ENCODE results near the gene GLP1R.

The GLP1R gene

DNA sequence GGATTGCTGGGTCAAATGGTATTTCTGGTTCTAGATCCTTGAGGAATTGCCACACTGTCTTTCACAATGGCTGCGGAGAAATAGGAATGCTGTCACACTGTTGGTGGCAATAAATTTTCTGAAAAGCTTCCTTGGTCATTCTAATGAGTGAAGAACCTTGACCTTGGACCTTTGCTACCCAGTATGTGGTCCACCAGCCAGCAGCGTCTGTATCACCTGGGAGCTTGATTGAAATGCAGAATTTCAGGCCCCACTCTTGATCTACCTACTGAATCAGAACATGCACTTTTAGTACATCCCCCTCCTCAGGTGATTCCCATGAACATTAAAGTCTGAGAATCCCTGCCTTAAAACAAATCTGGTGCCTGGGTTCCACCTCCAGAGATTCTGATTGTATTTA is 27.5 kb upstream of the GLP1R start:
- Histone ChIP-seq H3K27ac (ENCODE audit: low read depth, low read length, poor library complexity, severe bottlenecking) (no peak overlapping the region), H2AFZ (ENCODE audit: low read length) (no peak overlapping the region), H3K79me2 (ENCODE audit: insufficient read depth, low read length) (no peaks in the 10 kb centered on the region), H3K4me2 (ENCODE audit: low read length) (no peak overlapping the region), H3K9ac (ENCODE audit: low read length) (no peak overlapping the region), H3K4me3 (ENCODE audit: low read depth, low read length, poor library complexity, severe bottlenecking) (no peak overlapping the region), H3K9me3 (ENCODE audit: low read length) (no peaks in the 10 kb centered on the region), H3K4me1 (ENCODE audit: insufficient read depth, low read length, severe bottlenecking) (no peaks in the 10 kb centered on the region), H3F3A (ENCODE audit: insufficient read depth, low read length) (no peaks in the 10 kb centered on the region), H3K36me3 (ENCODE audit: insufficient read depth, low read length) (no peaks in the 10 kb centered on the region), H3K9me2 (ENCODE audit: low read depth, low read length) (no peaks in the 10 kb centered on the region), H4K20me1 (ENCODE audit: insufficient read depth, low read length) (no peaks in the 10 kb centered on the region), H3K27me3 (ENCODE audit: insufficient read depth, low read length) (0 out of 2 replicates have a peak, but pooled peaks cover 4% of the 10 kb centered on the region)
- no peak for TF ChIP-seq EZH2 (IDR thresholded peaks at IDR 0.05; ENCODE audit: borderline replicate concordance, low read length)
- TF ChIP-seq, protein P1, sequence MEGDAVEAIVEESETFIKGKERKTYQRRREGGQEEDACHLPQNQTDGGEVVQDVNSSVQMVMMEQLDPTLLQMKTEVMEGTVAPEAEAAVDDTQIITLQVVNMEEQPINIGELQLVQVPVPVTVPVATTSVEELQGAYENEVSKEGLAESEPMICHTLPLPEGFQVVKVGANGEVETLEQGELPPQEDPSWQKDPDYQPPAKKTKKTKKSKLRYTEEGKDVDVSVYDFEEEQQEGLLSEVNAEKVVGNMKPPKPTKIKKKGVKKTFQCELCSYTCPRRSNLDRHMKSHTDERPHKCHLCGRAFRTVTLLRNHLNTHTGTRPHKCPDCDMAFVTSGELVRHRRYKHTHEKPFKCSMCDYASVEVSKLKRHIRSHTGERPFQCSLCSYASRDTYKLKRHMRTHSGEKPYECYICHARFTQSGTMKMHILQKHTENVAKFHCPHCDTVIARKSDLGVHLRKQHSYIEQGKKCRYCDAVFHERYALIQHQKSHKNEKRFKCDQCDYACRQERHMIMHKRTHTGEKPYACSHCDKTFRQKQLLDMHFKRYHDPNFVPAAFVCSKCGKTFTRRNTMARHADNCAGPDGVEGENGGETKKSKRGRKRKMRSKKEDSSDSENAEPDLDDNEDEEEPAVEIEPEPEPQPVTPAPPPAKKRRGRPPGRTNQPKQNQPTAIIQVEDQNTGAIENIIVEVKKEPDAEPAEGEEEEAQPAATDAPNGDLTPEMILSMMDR (IDR thresholded peaks at IDR 0.05; ENCODE audit: low read length) = no peak

DNA sequence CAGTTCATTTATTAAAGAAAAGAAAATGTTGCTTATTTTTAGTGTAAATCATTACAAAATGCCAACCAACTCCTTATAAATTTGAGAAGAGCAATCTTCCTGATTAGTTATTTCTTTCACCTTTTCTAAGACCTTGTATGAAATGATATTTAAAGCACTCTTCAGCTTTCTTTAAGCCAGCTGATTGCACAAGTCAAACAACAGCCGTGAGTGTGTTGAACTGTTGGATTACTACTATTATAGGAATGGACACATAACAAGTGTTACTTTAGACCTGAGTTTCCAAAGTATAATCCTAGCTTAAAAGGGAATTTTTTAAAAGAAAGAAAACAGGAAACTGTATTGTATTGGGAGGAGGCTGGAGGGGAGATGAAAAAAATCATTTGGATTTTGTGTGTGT is 26.8 kb upstream of the GLP1R start:
- Histone ChIP-seq H3K27me3 (ENCODE audit: insufficient read depth, low read length) (0 out of 2 replicates have a peak, but pooled peaks cover 4% of the 10 kb centered on the region), H3K4me2 (ENCODE audit: low read length) (no peak overlapping the region), H3K4me1 (ENCODE audit: insufficient read depth, low read length, severe bottlenecking) (no peaks in the 10 kb centered on the region)

DNA sequence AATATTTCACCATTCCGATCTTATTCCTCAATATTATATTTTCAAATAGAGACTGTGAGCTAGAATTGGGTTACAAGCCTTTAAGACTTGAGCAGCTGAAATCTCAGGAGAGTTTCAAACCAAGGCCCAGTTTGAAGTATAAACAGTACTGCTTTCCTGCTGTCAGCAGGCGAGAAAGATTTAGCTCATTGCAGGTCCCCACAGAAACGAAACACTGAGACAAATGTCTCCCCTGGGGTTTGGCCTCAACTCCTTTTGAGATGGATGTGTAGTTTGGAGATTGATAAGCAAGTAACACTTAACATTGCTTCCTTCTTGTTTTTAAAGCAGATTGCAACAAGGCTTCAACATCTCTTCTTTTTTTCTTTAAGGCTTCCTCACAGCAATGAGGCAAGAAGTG is 22.4 kb upstream of the GLP1R start:
- Histone ChIP-seq H3K4me2 (ENCODE audit: low read length) (no peak overlapping the region), H3K4me3 (ENCODE audit: low read depth, low read length, poor library complexity, severe bottlenecking) (no peak overlapping the region)

More for the DNA sequence above, 26.8 kb upstream of the GLP1R start:
- Histone ChIP-seq H2AFZ (ENCODE audit: low read length) (no peak overlapping the region), H3K9me2 (ENCODE audit: low read depth, low read length) (no peaks in the 10 kb centered on the region), H3F3A (ENCODE audit: insufficient read depth, low read length) (no peaks in the 10 kb centered on the region), H4K20me1 (ENCODE audit: insufficient read depth, low read length) (no peaks in the 10 kb centered on the region), H3K36me3 (ENCODE audit: insufficient read depth, low read length) (no peaks in the 10 kb centered on the region), H3K79me2 (ENCODE audit: insufficient read depth, low read length) (no peaks in the 10 kb centered on the region), H3K27ac (ENCODE audit: low read depth, low read length, poor library complexity, severe bottlenecking) (no peak overlapping the region), H3K4me3 (ENCODE audit: low read depth, low read length, poor library complexity, severe bottlenecking) (no peak overlapping the region), H3K9me3 (ENCODE audit: low read length) (no peaks in the 10 kb centered on the region), H3K9ac (ENCODE audit: low read length) (no peak overlapping the region)
- TF ChIP-seq, protein P1 (IDR thresholded peaks at IDR 0.05; ENCODE audit: low read length) = no peak
- no peak for TF ChIP-seq EZH2 (IDR thresholded peaks at IDR 0.05; ENCODE audit: borderline replicate concordance, low read length)

More for the DNA sequence above, 22.4 kb upstream of the GLP1R start:
- TF ChIP-seq, protein P1 (IDR thresholded peaks at IDR 0.05; ENCODE audit: low read length) = no peak
- TF ChIP-seq EZH2 (IDR thresholded peaks at IDR 0.05; ENCODE audit: borderline replicate concordance, low read length) = no peak
- no peaks in the 10 kb centered on the region for H4K20me1 ChIP-seq (ENCODE audit: insufficient read depth, low read length)
- no peak overlapping the region for H2AFZ ChIP-seq (ENCODE audit: low read length)
- H3K9me3 ChIP-seq (ENCODE audit: low read length) = no peaks in the 10 kb centered on the region
- H3K79me2 ChIP-seq (ENCODE audit: insufficient read depth, low read length) = no peaks in the 10 kb centered on the region
- no peak overlapping the region for H3K9ac ChIP-seq (ENCODE audit: low read length)
- no peaks in the 10 kb centered on the region for H3K9me2 ChIP-seq (ENCODE audit: low read depth, low read length)
- H3K36me3 ChIP-seq (ENCODE audit: insufficient read depth, low read length) = no peaks in the 10 kb centered on the region
- H3K4me1 ChIP-seq (ENCODE audit: insufficient read depth, low read length, severe bottlenecking) = no peaks in the 10 kb centered on the region
- H3K27me3 ChIP-seq (ENCODE audit: insufficient read depth, low read length) = 0 out of 2 replicates have a peak, but pooled peaks cover 4% of the 10 kb centered on the region
- no peak overlapping the region for H3K27ac ChIP-seq (ENCODE audit: low read depth, low read length, poor library complexity, severe bottlenecking)
- no peaks in the 10 kb centered on the region for H3F3A ChIP-seq (ENCODE audit: insufficient read depth, low read length)

Measured in OCI-LY1 (cell line).